Effector CD4-positive, alpha-beta T cell (primary cell): ENCODE data around the gene GMDS.

ENCODE experiments used
- DNase-seq: peaks from one replicate; pipeline ENCODE4 v3.0.0-alpha.2; 2020

Gene GMDS

GRCh38 chr6:1575210-1576041 is 670.0 kb downstream of the GMDS start:
- no peak for DNase-seq

DNA sequence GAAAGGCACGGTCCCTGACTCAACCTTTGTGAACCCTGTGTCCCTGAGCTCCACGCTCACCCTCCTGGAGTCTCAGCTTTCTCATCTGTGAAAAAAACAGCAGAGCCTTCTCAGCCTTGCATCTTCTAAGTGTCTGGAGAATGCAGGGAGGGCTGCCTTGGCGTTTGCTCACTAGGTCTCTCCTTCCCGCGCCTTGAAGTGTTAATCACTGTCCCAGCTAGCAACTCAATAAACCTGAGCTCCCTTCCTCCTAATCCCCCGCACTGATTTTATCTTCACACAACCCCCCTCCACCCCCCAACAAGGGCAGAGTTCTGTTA is 670.6 kb downstream of the GMDS start:
- no peak for DNase-seq

GRCh38 chr6:1574083-1574761 is 671.2 kb downstream of the GMDS start:
- DNase-seq: no peak
